Left ventricle myocardium inferior (tissue), 1 donor: ENCODE data around the gene GOLGA8O. TPM values are rescaled to one million over a fixed set of nuclear protein-coding genes. Genes with fewer than 3 reads are reported as not detected.
"Not testable (repeated sequence)": the region's sequence is repeated elsewhere in the genome, so short reads cannot be mapped to it uniquely, and the experiment has no call there.

Experiments
- DNase-seq: peaks from one replicate; pipeline ENCODE4 v3.0.0-alpha.2; 2020
- H3K27ac ChIP-seq: fragments of 200-600 bp; replicated peaks from 2 replicates; pipeline ENCODE4 v1.8.0; 2021
- H3K27me3 ChIP-seq: fragments of 200-600 bp; 2 replicates; pipeline ENCODE4 v1.8.0; 2021; ENCODE audit warnings: low read depth
- H3K36me3 ChIP-seq: fragments of 200-600 bp; 2 replicates; pipeline ENCODE4 v1.8.0; 2021
- H3K4me1 ChIP-seq: fragments of 200-600 bp; 2 replicates; pipeline ENCODE4 v1.8.0; 2021
- H3K4me3 ChIP-seq: fragments of 200-600 bp; 2 replicates; pipeline ENCODE4 v1.8.0; 2021; ENCODE audit warnings: mild to moderate bottlenecking, moderate library complexity
- H3K9me3 ChIP-seq: fragments of 200-600 bp; replicated peaks from 2 replicates; pipeline ENCODE4 v1.8.0; 2021
- intact Hi-C: fragments of 100-400 bp; cut with micrococcal nuclease; formaldehyde crosslinking; loops from one replicate; pipeline ENCODE4 v1.11.0; 2022
- long read RNA-seq: library from polyadenylated mRNA; unstranded; transcript quantifications from one replicate; pipeline ENCODE4 v2.0.0, GENCODE V29; 2021
- total RNA-seq: library from RNA; stranded (reverse); fragmentation: NEBNext Ultra II Directional; extraction: Animal tissue kit (Norgen Biotek cat#: 25700); gene quantifications from one replicate; pipeline ENCODE4 v1.2.1, GENCODE V29; 2021
- donor health status: DM: no; HTN: yes; CAD: no; lungs with severe emphysema.

Gene GOLGA8O
- 1.2 TPM for total RNA-seq
- long read RNA-seq: 0 reads

- H3K4me1 ChIP-seq, DNase-seq, H3K27ac ChIP-seq, H3K27me3 ChIP-seq, H3K36me3 ChIP-seq, H3K9me3 ChIP-seq, intact Hi-C loops, H3K4me3 ChIP-seq: not testable (repeated sequence)
These were observed at the start of gene GOLGA8O for GRCh38 chr15:32455534-32455933. GOLGA8O (minus strand) TSS chr15:32455634; CDS start chr15:32455536, 98 bp downstream.

GRCh38 chr15:32504152-32504811 is 48.8 kb upstream of the GOLGA8O start:
- DNase-seq, intact Hi-C loops, H3K27me3 ChIP-seq, H3K27ac ChIP-seq, H3K4me1 ChIP-seq, H3K36me3 ChIP-seq, H3K9me3 ChIP-seq, H3K4me3 ChIP-seq: not testable (repeated sequence)

- H3K9me3 ChIP-seq, DNase-seq, H3K4me3 ChIP-seq, H3K27me3 ChIP-seq, H3K36me3 ChIP-seq, H3K27ac ChIP-seq, H3K4me1 ChIP-seq, intact Hi-C loops: not testable (repeated sequence)
These were observed 47.5 kb upstream of the GOLGA8O start for GRCh38 chr15:32502946-32503345.

- DNase-seq, H3K4me3 ChIP-seq, H3K4me1 ChIP-seq, H3K27me3 ChIP-seq, H3K9me3 ChIP-seq, H3K36me3 ChIP-seq, intact Hi-C loops, H3K27ac ChIP-seq: not testable (repeated sequence)
These were observed 37.3 kb upstream of the GOLGA8O start for GRCh38 chr15:32492768-32493167.

- H3K4me1 ChIP-seq, H3K27me3 ChIP-seq, H3K4me3 ChIP-seq, H3K27ac ChIP-seq, H3K9me3 ChIP-seq, intact Hi-C loops, DNase-seq, H3K36me3 ChIP-seq: not testable (repeated sequence)
These were observed 31.0 kb upstream of the GOLGA8O start for GRCh38 chr15:32486474-32486873.

- H3K4me1 ChIP-seq, H3K4me3 ChIP-seq, H3K36me3 ChIP-seq, H3K9me3 ChIP-seq, intact Hi-C loops, H3K27ac ChIP-seq, H3K27me3 ChIP-seq, DNase-seq: not testable (repeated sequence)
These were observed 27.9 kb upstream of the GOLGA8O start for GRCh38 chr15:32483377-32483776.

GRCh38 chr15:32481683-32482082 is 26.2 kb upstream of the GOLGA8O start:
- H3K4me3 ChIP-seq, H3K27me3 ChIP-seq, H3K4me1 ChIP-seq, DNase-seq, H3K27ac ChIP-seq, intact Hi-C loops, H3K36me3 ChIP-seq, H3K9me3 ChIP-seq: not testable (repeated sequence)

GRCh38 chr15:32468076-32468475 is 12.6 kb upstream of the GOLGA8O start:
- intact Hi-C loops, H3K9me3 ChIP-seq, H3K4me3 ChIP-seq, H3K27me3 ChIP-seq, DNase-seq, H3K4me1 ChIP-seq, H3K27ac ChIP-seq, H3K36me3 ChIP-seq: not testable (repeated sequence)

- H3K4me1 ChIP-seq, H3K27ac ChIP-seq, H3K9me3 ChIP-seq, H3K27me3 ChIP-seq, DNase-seq, H3K36me3 ChIP-seq, intact Hi-C loops, H3K4me3 ChIP-seq: not testable (repeated sequence)
These were observed 14.9 kb downstream of the GOLGA8O start for GRCh38 chr15:32440445-32440977.

GRCh38 chr15:32434102-32434963 is 21.1 kb downstream of the GOLGA8O start:
- H3K4me1 ChIP-seq, H3K36me3 ChIP-seq, H3K27ac ChIP-seq, H3K27me3 ChIP-seq, intact Hi-C loops, DNase-seq, H3K4me3 ChIP-seq, H3K9me3 ChIP-seq: not testable (repeated sequence)

GRCh38 chr15:32427635-32428034 is 27.8 kb downstream of the GOLGA8O start:
- H3K27ac ChIP-seq, H3K27me3 ChIP-seq, DNase-seq, H3K36me3 ChIP-seq, H3K9me3 ChIP-seq, H3K4me3 ChIP-seq, H3K4me1 ChIP-seq, intact Hi-C loops: not testable (repeated sequence)

- H3K27me3 ChIP-seq, H3K36me3 ChIP-seq, H3K27ac ChIP-seq, H3K4me1 ChIP-seq, H3K4me3 ChIP-seq, H3K9me3 ChIP-seq, intact Hi-C loops, DNase-seq: not testable (repeated sequence)
These were observed 28.9 kb downstream of the GOLGA8O start for GRCh38 chr15:32426511-32426910.
